ENCODE measurements around the gene BDKRB1. TPM values are rescaled to one million over a fixed set of nuclear protein-coding genes. Genes with fewer than 3 reads are reported as not detected.

BDKRB1 gene
- total RNA-seq, 1 experiment from 2014 or later = not detected

GRCh38 chr14:96257900-96258299 lies 1.9 kb downstream of the BDKRB1 start:
- Histone ChIP-seq H2BK5ac (ENCODE audit: insufficient read length, low read length) (no peak overlapping the region), H4K8ac (replicated peaks; ENCODE audit: insufficient read length, low read depth, low read length) (no peak overlapping the region), H2BK20ac (ENCODE audit: low read depth, low read length, poor library complexity, severe bottlenecking) (no peak overlapping the region), H2AK5ac (ENCODE audit: insufficient read length, low read length) (no peak overlapping the region), H2AFZ (ENCODE audit: low read length) (no peak overlapping the region), H2BK12ac (ENCODE audit: insufficient read length, low read depth, low read length) (no peak overlapping the region), H3K23me2 (ENCODE audit: insufficient read length, low read depth, low read length, poor library complexity, severe bottlenecking) (no peaks in the 10 kb centered on the region), H3K14ac (ENCODE audit: insufficient read depth, low read length) (no peak overlapping the region), H3K4me1 (ENCODE audit: insufficient read depth, low read length) (no peaks in the 10 kb centered on the region), H3K56ac (ENCODE audit: insufficient read length, low read depth, low read length) (no peak overlapping the region), H3T11ph (ENCODE audit: low read length) (no peak overlapping the region), H3K18ac (ENCODE audit: insufficient read length, low read depth, low read length) (no peak overlapping the region), H3K9ac (ENCODE audit: extremely low read depth, insufficient read length, low read length) (no peak overlapping the region), H3K4me2 (ENCODE audit: insufficient read depth, insufficient read length, low read length) (no peak overlapping the region), H4K5ac (ENCODE audit: insufficient read length, low read depth, low read length) (no peak overlapping the region), H3K79me1 (ENCODE audit: insufficient read depth, low read depth, low read length, poor library complexity, severe bottlenecking) (no peaks in the 10 kb centered on the region), H4K20me1 (ENCODE audit: control insufficient read depth, insufficient read depth, insufficient read length) (no peaks in the 10 kb centered on the region), H4K91ac (ENCODE audit: insufficient read length, low read depth, low read length) (no peak overlapping the region), H3K23ac (ENCODE audit: insufficient read length, low read depth, low read length) (no peak overlapping the region), H2BK120ac (ENCODE audit: low read depth, low read length, poor library complexity, severe bottlenecking) (no peak overlapping the region), H3K9me3 (ENCODE audit: control insufficient read depth, low read depth, low read length) (no peaks in the 10 kb centered on the region), H2BK15ac (ENCODE audit: low read depth, low read length) (no peak overlapping the region), H3K27ac (ENCODE audit: insufficient read length, low read depth, low read length) (no peak overlapping the region), H3K4ac (ENCODE audit: low read depth, low read length) (no peak overlapping the region), H3K27me3 (ENCODE audit: insufficient read depth, low read length) (no peaks in the 10 kb centered on the region), H3K79me2 (ENCODE audit: insufficient read depth, low read length) (no peaks in the 10 kb centered on the region)
- H3K27me3 Mint-ChIP-seq (ENCODE audit: low read depth) = peaks cover 11% of the 10 kb centered on the region
- no peak overlapping the region for H3K27ac Mint-ChIP-seq
- no peaks in the 10 kb centered on the region; a peak in 1 of 7 replicates for H3K36me3 Mint-ChIP-seq (ENCODE audit: insufficient read depth in 1 of 3, low read depth in 3 of 3)
- H3K4me3 Mint-ChIP-seq = no peak overlapping the region
- H3K4me1 Mint-ChIP-seq = peaks cover 4 to 8% of the 10 kb centered on the region in 2 experiments
- peaks cover 5 to 8% of the 10 kb centered on the region in 2 experiments; a peak in 4 of 5 replicates for H3K9me3 Mint-ChIP-seq
- TF ChIP-seq CTCF (conservative IDR thresholded peaks at IDR 0.05) = no peak
- DNase-seq = no peak

Data from H9 (cell line).